ENCODE results near the gene EML4.

The EML4 gene

GRCh38 chr2:42223855-42224268 is 54.7 kb downstream of the EML4 start:
- no peak for DNase-seq (ENCODE audit: low spot score)

GRCh38 chr2:42224422-42225067 is 55.4 kb downstream of the EML4 start:
- DNase-seq (ENCODE audit: low spot score), result no peak

- no peak for DNase-seq (ENCODE audit: low spot score)
Observed at GRCh38 chr2:42225573-42225972, 56.4 kb downstream of the EML4 start.

GRCh38 chr2:42227491-42227890 is 58.3 kb downstream of the EML4 start:
- DNase-seq (ENCODE audit: low spot score), result no peak

- DNase-seq (ENCODE audit: low spot score), result no peak
Observed at GRCh38 chr2:42228101-42228500, 58.9 kb downstream of the EML4 start.

GRCh38 chr2:42229949-42230348 is 60.8 kb downstream of the EML4 start:
- DNase-seq (ENCODE audit: low spot score), result no peak

- no peak for DNase-seq (ENCODE audit: low spot score)
Observed at GRCh38 chr2:42230891-42231290, 61.7 kb downstream of the EML4 start.

- no peak for DNase-seq (ENCODE audit: low spot score)
Observed at GRCh38 chr2:42232024-42232423, 62.9 kb downstream of the EML4 start.

- DNase-seq (ENCODE audit: low spot score), result no peak
Observed at GRCh38 chr2:42233976-42234441, 64.9 kb downstream of the EML4 start.

GRCh38 chr2:42236911-42237310 is 67.8 kb downstream of the EML4 start:
- DNase-seq (ENCODE audit: low spot score), result no peak

- peak; percentile 44 for DNase-seq (ENCODE audit: low spot score)
Observed at GRCh38 chr2:42238644-42239288, 69.6 kb downstream of the EML4 start.

- DNase-seq (ENCODE audit: low spot score), result no peak
Observed at GRCh38 chr2:42239289-42239661, 70.1 kb downstream of the EML4 start.

GRCh38 chr2:42239811-42240210 is 70.7 kb downstream of the EML4 start:
- no peak for DNase-seq (ENCODE audit: low spot score)

GRCh38 chr2:42241517-42241916 is 72.4 kb downstream of the EML4 start:
- no peak for DNase-seq (ENCODE audit: low spot score)

- DNase-seq (ENCODE audit: low spot score), result no peak
Observed at GRCh38 chr2:42243297-42243696, 74.1 kb downstream of the EML4 start.

- DNase-seq (ENCODE audit: low spot score), result no peak
Observed at GRCh38 chr2:42244520-42244919, 75.4 kb downstream of the EML4 start.

GRCh38 chr2:42245396-42245795 is 76.2 kb downstream of the EML4 start:
- DNase-seq (ENCODE audit: low spot score), result no peak

GRCh38 chr2:42246562-42246961 is 77.4 kb downstream of the EML4 start:
- no peak for DNase-seq (ENCODE audit: low spot score)

- no peak for DNase-seq (ENCODE audit: low spot score)
Observed at GRCh38 chr2:42248846-42249245, 79.7 kb downstream of the EML4 start.

- DNase-seq (ENCODE audit: low spot score), result no peak
Observed at GRCh38 chr2:42249284-42249683, 80.1 kb downstream of the EML4 start.

- no peak for DNase-seq (ENCODE audit: low spot score)
Observed at GRCh38 chr2:42249887-42250286, 80.7 kb downstream of the EML4 start.

- DNase-seq (ENCODE audit: low spot score), result no peak
Observed at GRCh38 chr2:42250925-42251324, 81.8 kb downstream of the EML4 start.

GRCh38 chr2:42252464-42252863 is 83.3 kb downstream of the EML4 start:
- no peak for DNase-seq (ENCODE audit: low spot score)

Data from activated CD4-positive, alpha-beta T cell treated with anti-CD3 and anti-CD28 coated beads, Interleukin-2, Interleukin-4, amounts not matched to agents 100 ng/mL and 50 ng/mL, durations not matched to agents 16 hours and 8 hours (primary cell).